Measurements from ENCODE around the gene PTPRN2. TPM values are rescaled to one million over a fixed set of nuclear protein-coding genes. Genes with fewer than 3 reads are reported as not detected.

PTPRN2 gene
- total and polyA plus RNA-seq, 9 of the 15 experiments (the other 6 are each of a cell fraction or from before 2014, with no cell fraction given) = not detected

GRCh38 chr7:157497744-157498651, 1089.6 kb downstream of the PTPRN2 start (continued):
- TF ChIP-seq ZBTB12 (CRISPR knock-in tag; IDR thresholded peaks at IDR 0.05) = no peak
- no peak for TF ChIP-seq NR2C2 (CRISPR knock-in tag; IDR thresholded peaks at IDR 0.05)
- TF ChIP-seq NR2C2 (tag; IDR thresholded peaks at IDR 0.05) = peak; percentile 47; the same call in 1 of the 2 replicates
- TF ChIP-seq IRF9 (tag; IDR thresholded peaks at IDR 0.05) = no peak
- no peak for TF ChIP-seq RFX7 (CRISPR knock-in tag; IDR thresholded peaks at IDR 0.05)

GRCh38 chr7:157497367-157497743, 1090.3 kb downstream of the PTPRN2 start:
- Histone ChIP-seq H2AFZ (ENCODE audit: low read depth, low read length) (no peak overlapping the region), H3K4me3 (no peak overlapping the region), H3K4me1 (replicated peaks in 1 of 2; ENCODE audit: control insufficient read depth in 2 of 2, insufficient read depth in 2 of 2, low read length in 2 of 2) (peaks cover 0 to 9% of the 10 kb centered on the region in 2 experiments; a peak in 1 of 5 replicates), H3K36me3 (ENCODE audit: control insufficient read depth, insufficient read depth, low read length) (no peaks in the 10 kb centered on the region), H4K20me1 (replicated peaks; ENCODE audit: control insufficient read depth, insufficient read depth, low read length) (peaks cover 5% of the 10 kb centered on the region; the same call in 1 of the 2 replicates), H3K27ac (ENCODE audit: extremely low read depth, low read depth, low read length) (no peak overlapping the region), H3K4me2 (ENCODE audit: insufficient read depth, low read length) (no peak overlapping the region), H3K9me1 (ENCODE audit: control insufficient read depth, insufficient read depth, low read length) (no peaks in the 10 kb centered on the region), H3K9ac (ENCODE audit: insufficient read depth in 1 of 2, low read depth in 2 of 2, low read length in 2 of 2) (no peak overlapping the region), H3K79me2 (ENCODE audit: control insufficient read depth, insufficient read depth, low read length) (no peaks in the 10 kb centered on the region), H3K9me3 (replicated peaks; ENCODE audit: control insufficient read depth, insufficient read depth, low read depth, low read length) (no peaks in the 10 kb centered on the region), H3K27me3 (ENCODE audit: control insufficient read depth in 2 of 2, insufficient read depth in 2 of 2, low read length in 2 of 2) (peaks cover 45 to 84% of the 10 kb centered on the region in 2 experiments; a peak in 4 of 5 replicates)
- intact Hi-C loops (cut with micrococcal nuclease) = no loop called here
- in situ Hi-C loops (cut with MboI) = no loop called here
- DNase-seq (ENCODE audit: extremely low read depth in 1 of 4, low spot score in 3 of 4) (no peak), ATAC-seq (no peak), FAIRE-seq (no peak)
- BruUV-seq (replicated peaks) = no TSS peak
- WGBS (ENCODE audit: insufficient coverage, low coverage, missing lambda C conversion rate) = 18% methylated on average over 8 of the region's 8 CpGs
- ChIA-PET POLR2A (interaction anchor here (0.7 to 0.9 kb wide), 2 partner anchors 10 to 780 kb away, joined by 3 read pairs; no protein-coding TSS in a partner anchor), CTCF (ENCODE audit: low intra/inter-chr PET ratio) (no interaction called here)
- TF ChIP-seq IFI16 (CRISPR knock-in tag; IDR thresholded peaks at IDR 0.05) (no peak), PHB (CRISPR knock-in tag; IDR thresholded peaks at IDR 0.05) (no peak), GABPA (tag; conservative IDR thresholded peaks at IDR 0.05; ENCODE audit: low read depth) (no peak), ZSCAN29 (IDR thresholded peaks at IDR 0.05) (no peak), ATF3 (IDR thresholded peaks at IDR 0.05) (no peak), ATF3 (CRISPR knock-in tag; conservative IDR thresholded peaks at IDR 0.05) (no peak), SPI1 (IDR thresholded peaks at IDR 0.05; ENCODE audit: borderline replicate concordance, low read depth, low read length) (no peak), BCOR (IDR thresholded peaks at IDR 0.05) (no peak), ZBTB26 (CRISPR knock-in tag; IDR thresholded peaks at IDR 0.05) (no peak), E2F3 (CRISPR knock-in tag; IDR thresholded peaks at IDR 0.05) (no peak), NFE2 (IDR thresholded peaks at IDR 0.05; ENCODE audit: low read depth) (no peak), ZFX (CRISPR knock-in tag; IDR thresholded peaks at IDR 0.05) (no peak), THRAP3 (IDR thresholded peaks at IDR 0.05; ENCODE audit: borderline replicate concordance) (no peak)
